GM19467 (cell line): Measurements from ENCODE around the gene NUP88.
"Not testable (repeated sequence)": the region's sequence is repeated elsewhere in the genome, so short reads cannot be mapped to it uniquely, and the experiment has no call there.

Experiments
- ATAC-seq: cut with Tn5 transposase; IDR thresholded peaks from one replicate; pipeline ENCODE4 v1.9.1; 2021; ENCODE audit warnings: mild to moderate bottlenecking, moderate library complexity; ENCODE audit not compliant: unreplicated experiment

The NUP88 gene

DNA sequence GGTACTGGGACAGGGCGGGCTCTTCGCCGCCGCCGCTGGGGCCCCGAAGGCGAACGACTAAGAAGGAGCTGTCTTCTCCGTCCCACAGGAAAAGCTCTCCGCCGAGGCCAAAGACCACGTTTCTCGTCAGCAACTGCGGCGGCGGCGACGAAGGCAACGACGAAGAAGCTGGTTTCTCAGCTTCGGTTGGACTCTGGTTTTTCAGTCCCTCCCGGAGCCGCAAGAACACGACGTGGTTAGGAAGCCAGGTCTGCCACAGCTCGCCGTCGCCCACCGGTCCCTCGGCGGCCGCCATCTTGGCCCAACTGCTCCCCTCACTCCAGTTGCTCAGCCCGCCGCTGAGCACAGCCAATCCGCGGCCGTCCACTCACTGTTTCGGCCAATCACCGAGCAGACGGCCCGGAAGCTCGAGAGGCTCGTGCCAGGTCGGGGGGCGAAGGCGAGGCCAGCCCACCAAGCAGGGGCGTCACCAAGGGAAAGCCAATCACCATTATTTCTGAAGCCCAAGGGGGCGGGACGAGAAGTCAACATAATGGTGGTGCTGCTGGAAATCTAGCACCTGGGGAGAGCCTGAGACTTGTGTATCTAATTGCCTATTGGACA, at the start of gene NUP88:
TSS of gene NUP88 (minus strand) at position 307 of the 603 bp plus-strand sequence. CDS start at position 295, 12 bp downstream.
- peak; percentile 90 for ATAC-seq

DNA sequence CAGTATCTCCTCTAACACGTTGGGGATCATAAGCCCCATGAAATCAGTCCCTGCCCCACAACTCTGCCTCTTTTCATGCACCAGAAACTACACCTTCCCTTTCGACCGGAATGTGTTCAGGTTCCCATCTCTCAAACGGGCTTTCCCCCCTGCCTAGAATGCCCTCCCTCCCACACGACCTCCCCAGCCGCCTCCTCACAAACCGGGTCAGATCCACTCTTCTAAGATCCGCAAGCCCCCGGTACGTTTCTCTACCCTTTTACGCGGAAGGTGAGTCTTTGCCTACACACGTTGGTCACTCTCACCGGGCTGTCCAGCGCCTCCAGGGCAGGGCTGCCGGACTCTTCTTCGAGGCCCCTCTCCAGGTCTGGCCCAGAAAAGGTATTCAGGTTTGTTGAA, 48.6 kb upstream of the NUP88 start:
- no peak for ATAC-seq

GRCh38 chr17:5467416-5467815, 48.0 kb upstream of the NUP88 start:
- no peak for ATAC-seq

- ATAC-seq = no peak
Measured at GRCh38 chr17:5466295-5466694, 46.8 kb upstream of the NUP88 start.

DNA sequence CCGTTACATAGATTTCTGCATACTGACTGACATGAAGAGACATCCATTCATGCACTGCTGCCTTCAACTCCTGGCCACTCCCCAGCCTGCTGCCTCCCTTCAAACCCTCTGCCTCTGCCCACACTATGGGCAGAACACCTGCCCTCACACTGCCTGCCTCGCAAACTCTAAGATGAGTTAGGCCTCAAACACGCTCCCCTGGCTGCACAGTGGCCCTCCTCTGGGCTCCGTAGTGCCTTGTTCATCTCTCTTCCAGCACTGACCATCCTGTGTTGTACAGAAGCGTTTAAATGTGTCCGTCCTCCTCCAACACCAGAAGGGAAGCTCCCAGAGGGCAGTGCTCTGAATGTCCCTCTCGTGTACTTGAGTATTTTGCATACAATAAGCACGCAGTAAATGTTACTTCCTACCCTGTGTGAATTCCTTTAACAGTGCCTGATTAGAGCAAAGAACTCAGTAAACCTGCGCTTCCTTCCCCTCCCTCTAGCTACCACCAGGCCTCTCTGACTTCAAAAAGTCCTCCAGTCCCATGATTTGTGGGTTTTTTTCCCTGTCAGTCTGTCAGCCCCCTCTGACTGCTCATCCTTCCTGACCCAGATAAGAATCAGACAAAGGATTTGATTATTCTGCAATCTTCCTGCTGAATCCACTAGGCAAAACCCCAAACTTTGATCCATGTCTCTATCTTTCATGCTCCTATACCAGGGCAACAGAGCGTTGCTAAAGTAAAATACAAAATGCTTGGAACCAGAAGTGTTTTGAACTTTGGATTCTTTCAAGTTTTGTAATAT, 45.5 kb upstream of the NUP88 start:
- ATAC-seq = no peak

- ATAC-seq = no peak
Measured at GRCh38 chr17:5446786-5447185, 27.3 kb upstream of the NUP88 start.

DNA sequence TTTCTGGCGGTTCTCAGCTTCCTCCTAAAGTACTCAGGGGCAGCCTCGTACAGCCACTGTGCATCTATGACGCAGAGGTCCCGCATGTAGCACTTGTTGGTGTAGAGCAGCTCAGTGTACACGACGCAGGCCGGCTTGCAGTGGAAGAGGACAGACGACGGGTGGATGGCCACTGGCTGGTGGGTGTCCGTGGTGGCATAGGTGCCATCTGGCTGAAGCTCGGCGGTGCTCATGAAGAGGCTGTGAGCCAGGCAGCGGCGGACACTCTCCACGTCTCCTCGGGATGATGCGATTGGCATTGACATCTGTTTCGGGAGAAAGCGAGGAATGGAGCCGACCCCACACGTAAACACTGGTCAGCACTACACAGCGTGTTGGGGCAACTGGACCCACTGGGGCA, 24.7 kb upstream of the NUP88 start:
- no peak for ATAC-seq

DNA sequence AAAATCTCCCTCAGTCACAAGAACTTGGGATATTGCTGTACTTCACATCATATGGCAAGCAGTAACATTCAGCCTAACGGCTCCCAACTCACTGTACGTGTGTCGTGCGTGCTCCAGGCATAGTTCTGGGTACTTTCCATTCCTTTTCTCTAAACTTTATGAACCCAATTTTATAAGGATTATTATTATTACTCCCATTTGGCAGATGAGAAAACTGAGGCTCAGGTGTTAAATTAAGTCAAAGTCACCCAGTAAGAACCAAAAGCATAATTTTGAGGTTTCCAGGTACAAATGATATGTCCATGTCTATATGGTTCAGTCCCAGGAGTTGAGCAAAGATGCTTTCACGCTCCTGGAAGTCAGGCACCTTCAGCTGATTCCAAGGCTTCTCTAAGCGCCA, 24.3 kb upstream of the NUP88 start:
- no peak for ATAC-seq

GRCh38 chr17:5439446-5439764, 19.9 kb upstream of the NUP88 start:
- no peak for ATAC-seq

DNA sequence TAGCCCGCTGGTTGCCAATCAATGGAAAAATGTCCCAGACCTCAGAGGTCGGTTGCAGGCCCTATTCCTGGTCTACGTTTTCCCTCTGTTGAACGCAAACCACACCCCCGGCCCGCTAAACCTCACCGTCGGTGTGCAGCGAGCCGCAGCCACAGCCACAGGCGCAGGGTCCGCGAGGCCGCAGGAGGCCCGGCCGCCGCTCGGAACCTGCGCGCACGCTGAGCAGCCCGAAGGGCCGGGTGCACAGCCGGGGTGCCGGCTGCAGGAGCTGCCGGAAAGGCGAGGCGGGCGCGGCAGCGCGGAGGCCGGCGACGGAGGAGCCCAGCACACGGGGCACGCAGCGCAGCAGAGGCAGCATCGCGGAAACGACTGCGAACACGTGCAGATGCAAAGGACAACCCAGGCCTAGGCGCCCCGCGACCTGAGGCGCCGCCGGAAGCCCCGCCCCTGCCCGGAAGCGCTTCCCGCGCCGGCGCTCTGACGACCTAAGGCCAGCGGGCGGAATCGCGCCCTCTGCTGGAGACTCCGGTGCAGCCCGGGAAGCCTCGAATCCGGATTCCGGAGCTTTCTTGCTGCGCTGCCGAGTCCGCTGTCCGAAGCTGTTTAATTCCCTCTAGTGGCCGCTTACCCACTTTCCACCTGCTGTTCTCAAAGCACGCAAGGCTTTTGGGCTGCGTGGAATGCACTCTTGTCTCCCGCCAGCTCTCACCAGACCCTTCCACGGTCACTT, 19.4 kb upstream of the NUP88 start, which contains the start of gene C1QBP:
TSS of gene C1QBP (minus strand) at position 440 of the 730 bp plus-strand sequence. CDS start at position 358, 82 bp downstream.
- peak; percentile 81 for ATAC-seq

DNA sequence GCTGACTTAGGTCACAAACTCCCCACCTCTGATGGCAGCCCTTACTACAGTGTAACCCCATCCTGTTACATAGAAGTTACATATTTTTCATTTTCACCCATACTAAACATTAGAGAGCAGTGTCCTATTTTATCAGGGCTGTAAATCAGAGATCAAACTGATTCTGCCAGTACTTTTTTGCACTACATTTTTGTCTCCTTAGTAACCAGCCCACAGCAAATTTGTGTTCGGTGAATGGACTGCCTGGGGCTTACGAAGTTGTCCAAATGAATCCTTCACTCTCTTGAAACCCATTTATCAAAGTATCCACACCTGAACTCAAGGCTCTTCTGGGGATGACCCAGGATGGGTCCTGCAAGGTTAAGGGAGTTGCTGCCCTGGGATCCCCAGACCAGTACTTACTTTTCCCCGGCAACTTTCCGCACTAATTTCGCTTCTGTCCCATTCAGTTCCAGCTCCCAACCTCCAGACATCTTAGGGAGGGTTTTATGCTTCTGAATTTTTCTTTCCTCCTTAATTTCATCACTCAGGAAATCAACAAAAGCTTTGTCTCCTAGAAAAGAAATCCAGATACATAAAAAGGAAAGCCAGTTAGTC, 18.4 kb upstream of the NUP88 start:
- no peak for ATAC-seq

DNA sequence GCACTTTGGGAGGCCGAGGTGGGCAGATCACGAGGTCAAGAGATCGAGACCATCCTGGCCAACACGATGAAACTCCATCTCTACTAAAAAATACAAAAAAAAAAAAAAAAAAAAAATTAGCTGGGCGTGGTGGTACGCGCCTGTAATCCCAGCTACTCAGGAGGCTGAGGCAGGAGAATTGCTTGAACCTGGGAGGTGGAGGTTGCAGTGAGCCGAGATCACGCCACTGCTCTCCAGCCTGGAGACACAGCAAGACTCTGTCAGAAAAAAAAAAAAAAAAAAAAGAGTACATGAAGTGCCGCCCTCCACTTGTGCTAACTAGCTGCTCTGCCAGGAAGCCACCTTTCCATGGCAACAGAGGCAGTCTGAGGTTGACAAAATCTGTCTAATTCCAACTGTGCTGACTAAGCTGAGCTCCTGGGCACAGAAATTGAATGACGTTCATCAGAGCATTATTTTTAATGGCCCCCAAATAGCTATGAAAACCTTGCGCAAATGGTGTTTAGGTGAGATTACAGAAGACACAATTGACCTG, 16.4 kb upstream of the NUP88 start:
- not testable (repeated sequence) for ATAC-seq

DNA sequence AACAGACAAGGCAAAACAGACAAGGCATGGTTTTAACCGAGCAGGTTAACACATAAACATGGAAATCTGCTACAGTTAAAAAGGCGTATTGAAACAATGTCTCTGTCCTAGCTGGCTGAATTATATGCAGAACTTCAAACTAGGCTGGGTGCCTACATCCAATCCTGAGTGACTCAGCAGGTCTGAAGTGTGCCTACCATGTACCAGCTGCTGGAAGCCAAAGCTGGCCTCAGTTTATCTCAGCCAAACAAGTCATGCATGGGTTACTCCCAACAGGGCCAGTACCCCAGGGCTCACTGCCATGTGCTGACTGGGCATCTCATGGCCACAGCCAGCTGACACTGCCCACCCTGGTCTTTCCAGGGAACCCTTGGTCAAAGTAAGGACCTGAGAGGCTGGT, 15.5 kb upstream of the NUP88 start:
- ATAC-seq = no peak

GRCh38 chr17:5431949-5432556, 12.6 kb upstream of the NUP88 start:
- ATAC-seq = no peak

DNA sequence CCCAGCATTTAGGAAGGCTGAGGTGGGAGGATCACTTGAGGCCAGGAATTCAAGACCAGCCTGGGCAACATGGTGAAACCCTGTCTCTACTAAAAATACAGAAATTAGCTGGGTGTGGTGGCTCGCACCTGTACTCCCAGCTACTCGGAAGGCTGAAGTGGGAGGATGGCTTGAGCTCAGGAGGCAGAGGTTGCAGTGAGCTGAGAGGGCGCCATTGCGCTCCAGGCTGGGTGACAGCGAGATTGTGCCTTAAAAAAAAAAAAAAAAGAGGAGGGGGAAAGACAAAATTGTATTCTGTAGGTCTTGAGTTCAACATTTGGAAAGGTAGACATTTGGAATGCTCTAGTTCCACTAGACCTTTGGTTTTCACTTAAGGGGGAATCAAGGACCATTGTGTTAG, 11.8 kb upstream of the NUP88 start:
- not testable (repeated sequence) for ATAC-seq

DNA sequence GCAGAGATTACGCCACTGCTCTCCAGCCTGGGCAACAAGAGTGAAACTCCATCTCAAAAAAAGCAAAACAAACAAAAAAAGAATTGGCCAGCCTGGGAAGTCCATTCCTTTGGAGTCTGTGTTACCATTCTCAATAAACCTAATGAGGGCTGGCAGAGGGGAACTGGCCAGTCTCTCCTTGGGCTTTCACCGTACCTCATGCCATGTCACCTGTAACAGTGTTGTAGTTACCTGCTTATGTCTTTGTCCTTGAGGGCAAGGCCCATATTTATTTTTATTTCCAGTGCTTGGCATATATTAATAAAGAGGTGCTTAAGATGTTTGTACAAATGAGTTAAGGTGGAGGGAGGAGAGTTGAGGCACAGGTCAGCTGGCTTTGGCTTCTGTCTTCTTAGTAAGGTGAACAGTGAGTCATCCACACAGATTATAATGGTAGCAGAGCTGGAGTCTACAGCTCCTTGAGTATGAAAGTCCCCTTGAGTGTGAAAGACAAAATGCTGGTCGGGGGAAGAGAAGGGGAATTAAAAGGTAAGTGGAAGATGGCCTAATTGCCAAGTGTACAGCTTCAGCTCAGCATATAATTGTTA, 11.0 kb upstream of the NUP88 start:
- no peak for ATAC-seq

DNA sequence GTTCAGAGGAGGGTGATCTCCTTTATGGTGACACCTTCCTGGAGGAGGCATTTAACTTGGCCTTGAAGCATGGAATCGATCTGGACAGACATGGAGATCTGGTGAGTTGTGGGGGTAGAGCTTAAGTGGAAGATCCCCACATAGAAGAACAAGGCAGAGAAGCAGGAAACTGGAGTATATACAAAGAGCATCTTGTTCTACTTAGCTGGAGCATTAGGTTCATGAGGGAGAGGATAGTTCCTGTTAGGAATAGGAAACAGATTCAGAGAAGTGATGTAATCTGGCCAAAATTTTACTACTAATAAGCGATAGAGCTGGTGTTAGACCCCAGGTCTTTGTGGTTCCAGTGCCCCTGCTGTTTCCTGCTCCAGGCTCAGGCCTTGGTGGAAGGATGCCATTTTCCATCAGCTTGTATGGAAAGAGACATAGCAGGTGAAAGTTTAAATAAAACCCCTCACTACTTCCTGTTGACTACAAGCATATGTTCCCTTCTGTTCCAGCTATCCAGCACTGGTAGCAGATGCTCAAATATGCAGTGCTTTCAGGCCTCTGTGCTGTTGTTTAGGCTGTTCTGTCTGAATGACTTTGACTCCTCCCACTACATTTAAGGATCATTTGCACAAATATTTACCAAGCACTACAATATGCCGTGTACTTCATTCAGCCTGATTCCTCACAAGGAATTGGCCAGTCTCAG, 9.9 kb upstream of the NUP88 start:
- no peak for ATAC-seq

DNA sequence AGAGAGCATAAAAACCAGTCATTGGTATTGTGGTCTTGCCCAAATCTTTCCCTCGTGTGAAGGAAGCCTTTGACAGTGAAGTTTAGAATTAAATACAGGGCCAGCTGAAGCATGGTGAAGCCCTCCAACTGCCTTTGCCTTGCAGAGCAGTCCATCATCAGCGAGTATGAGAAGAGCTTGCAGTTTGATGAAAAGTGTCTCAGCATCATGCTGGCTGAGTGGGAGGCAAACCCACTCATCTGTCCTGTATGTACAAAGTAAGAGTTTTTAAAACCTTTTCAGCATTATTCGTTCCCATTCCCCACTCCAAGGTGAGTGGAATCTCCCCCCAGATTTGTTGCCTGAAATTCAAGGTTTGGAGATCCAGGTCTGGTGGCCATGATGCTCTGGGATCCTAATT, 6.4 kb upstream of the NUP88 start:
- ATAC-seq = no peak

- ATAC-seq = no peak
Measured at GRCh38 chr17:5424909-5425308, 5.4 kb upstream of the NUP88 start.

DNA sequence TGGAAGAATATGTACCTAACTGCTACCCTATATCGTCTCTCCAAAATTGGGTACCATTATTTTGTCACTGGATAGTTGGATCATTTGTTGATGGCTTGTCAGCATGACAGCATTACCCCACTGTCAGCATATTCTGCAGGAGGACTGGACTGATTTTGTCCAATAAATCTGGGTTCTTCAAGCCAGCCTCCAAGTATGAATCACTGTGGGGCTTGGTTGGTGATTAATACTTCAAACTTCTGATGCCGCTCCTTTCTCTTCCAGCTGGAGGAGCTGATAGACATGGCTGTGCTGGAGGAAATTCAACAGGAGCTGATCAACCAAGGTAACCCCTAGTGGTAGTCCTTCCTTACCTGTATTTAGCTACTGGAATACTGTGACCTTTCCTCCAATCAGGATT, 3.0 kb upstream of the NUP88 start:
- no peak for ATAC-seq
